GM15510 (cell line): Measurements from ENCODE around the gene C3orf70.

Experiments
- POLR2A ChIP-seq: IDR thresholded peaks from 3 replicates; pipeline ENCODE4 v1.6.1; 2011; ENCODE audit warnings: borderline replicate concordance; ENCODE audit not compliant: insufficient read length; ENCODE audit errors: extremely low read depth

Gene C3orf70

GRCh38 chr3:185126201-185126600 is 26.7 kb downstream of the C3orf70 start:
- TF ChIP-seq POLR2A, result no peak

GRCh38 chr3:185120126-185120525 is 32.7 kb downstream of the C3orf70 start:
- no peak for TF ChIP-seq POLR2A

- TF ChIP-seq POLR2A, result no peak
These were observed 37.5 kb downstream of the C3orf70 start for GRCh38 chr3:185115371-185115770.

GRCh38 chr3:185114756-185115155 is 38.1 kb downstream of the C3orf70 start:
- TF ChIP-seq POLR2A, result no peak

- TF ChIP-seq POLR2A, result no peak
These were observed 40.7 kb downstream of the C3orf70 start for GRCh38 chr3:185112186-185112585.

- TF ChIP-seq POLR2A, result no peak
These were observed 49.3 kb downstream of the C3orf70 start for GRCh38 chr3:185103359-185104127.

GRCh38 chr3:185094697-185095096 is 58.2 kb downstream of the C3orf70 start:
- no peak for TF ChIP-seq POLR2A

GRCh38 chr3:185093116-185093515 is 59.7 kb downstream of the C3orf70 start:
- TF ChIP-seq POLR2A, result no peak

GRCh38 chr3:185090811-185091210 is 62.0 kb downstream of the C3orf70 start:
- no peak for TF ChIP-seq POLR2A

- no peak for TF ChIP-seq POLR2A
These were observed 63.1 kb downstream of the C3orf70 start for GRCh38 chr3:185089751-185090150.

GRCh38 chr3:185089343-185089742 is 63.5 kb downstream of the C3orf70 start:
- no peak for TF ChIP-seq POLR2A

GRCh38 chr3:185087419-185087818 is 65.4 kb downstream of the C3orf70 start:
- no peak for TF ChIP-seq POLR2A

GRCh38 chr3:185084901-185085300 is 68.0 kb downstream of the C3orf70 start:
- no peak for TF ChIP-seq POLR2A

GRCh38 chr3:185084402-185084801 is 68.5 kb downstream of the C3orf70 start:
- no peak for TF ChIP-seq POLR2A

GRCh38 chr3:185082829-185083228 is 70.0 kb downstream of the C3orf70 start:
- no peak for TF ChIP-seq POLR2A

- TF ChIP-seq POLR2A, result no peak
These were observed 70.7 kb downstream of the C3orf70 start for GRCh38 chr3:185082149-185082548.
